Stimulated activated CD4-positive, alpha-beta T cell treated with anti-CD3 and anti-CD28 coated beads, Interleukin-12 subunit alpha, Interleukin-12 subunit beta, amount 100 ng/mL, for 4 hours (primary cell): Measurements from ENCODE around the gene ANKRD11.
A peak's percentile ranks its signal among the peaks of the same experiment; 100 is the strongest.

Experiments used
- DNase-seq: peaks from one replicate; pipeline ENCODE4 v3.0.0-alpha.2; 2020

ANKRD11 gene

GRCh38 chr16:89490439-89491237, at the start of gene ANKRD11:
Gene ANKRD11, minus strand, starts transcription at chr16:89490561. Its CDS starts 173,542 bp downstream, at chr16:89317019.
- DNase-seq, result peak; percentile 94

GRCh38 chr16:89538286-89538685, 47.9 kb upstream of the ANKRD11 start:
- no peak for DNase-seq

DNA sequence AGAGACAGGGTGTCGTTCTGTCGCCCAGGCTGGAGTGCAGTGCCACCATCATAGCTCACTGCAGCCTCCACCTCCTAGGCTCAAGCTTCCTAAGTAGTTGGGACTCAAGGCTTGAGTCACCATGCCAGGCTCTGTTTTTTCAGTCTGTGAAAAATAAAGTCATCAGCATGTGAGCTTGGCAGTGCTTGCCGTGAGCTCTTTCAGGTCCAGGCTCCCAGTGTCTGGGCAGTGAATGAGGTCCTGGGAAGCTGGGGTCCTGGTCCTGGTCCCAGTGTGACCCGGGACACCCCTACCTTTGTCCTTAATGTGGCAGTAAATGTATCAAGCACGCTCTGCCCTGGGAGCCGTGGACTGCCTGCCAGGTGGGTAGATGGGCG, 47.2 kb upstream of the ANKRD11 start:
- no peak for DNase-seq

DNA sequence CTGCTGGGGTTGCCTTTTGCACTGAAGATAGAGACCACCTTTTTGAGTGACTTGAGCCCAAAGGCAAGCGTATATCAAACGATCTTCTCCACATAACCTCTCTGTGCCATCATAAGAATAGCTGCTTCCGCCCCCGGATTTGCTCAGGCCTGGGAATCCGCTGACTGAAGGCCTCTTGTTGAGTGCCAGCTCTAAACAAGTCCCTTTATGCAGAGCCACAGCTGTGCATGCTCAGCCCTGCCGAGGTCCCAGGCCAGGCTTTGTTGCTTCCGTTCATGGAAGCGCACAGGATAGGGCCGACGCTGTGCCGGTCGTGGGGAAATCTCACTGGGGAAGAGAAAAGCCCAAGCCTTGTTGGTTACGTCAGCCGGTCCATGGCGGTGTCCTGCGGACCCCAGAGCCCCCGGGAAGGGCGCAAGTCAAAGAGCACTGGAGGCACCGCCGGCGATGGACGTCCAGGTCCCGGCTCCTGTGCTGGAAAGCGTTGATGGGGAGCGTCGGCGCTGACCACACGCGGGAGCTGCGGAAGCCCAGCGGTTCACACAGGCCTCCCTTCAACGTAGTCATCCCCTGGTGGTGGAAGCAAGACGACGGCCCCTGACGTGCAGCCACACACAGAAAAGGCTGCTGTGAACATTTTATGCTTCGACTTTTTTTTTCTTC, 46.7 kb upstream of the ANKRD11 start:
- DNase-seq, result no peak

GRCh38 chr16:89536371-89536770, 46.0 kb upstream of the ANKRD11 start:
- no peak for DNase-seq

GRCh38 chr16:89534252-89534756, 43.9 kb upstream of the ANKRD11 start:
- no peak for DNase-seq

DNA sequence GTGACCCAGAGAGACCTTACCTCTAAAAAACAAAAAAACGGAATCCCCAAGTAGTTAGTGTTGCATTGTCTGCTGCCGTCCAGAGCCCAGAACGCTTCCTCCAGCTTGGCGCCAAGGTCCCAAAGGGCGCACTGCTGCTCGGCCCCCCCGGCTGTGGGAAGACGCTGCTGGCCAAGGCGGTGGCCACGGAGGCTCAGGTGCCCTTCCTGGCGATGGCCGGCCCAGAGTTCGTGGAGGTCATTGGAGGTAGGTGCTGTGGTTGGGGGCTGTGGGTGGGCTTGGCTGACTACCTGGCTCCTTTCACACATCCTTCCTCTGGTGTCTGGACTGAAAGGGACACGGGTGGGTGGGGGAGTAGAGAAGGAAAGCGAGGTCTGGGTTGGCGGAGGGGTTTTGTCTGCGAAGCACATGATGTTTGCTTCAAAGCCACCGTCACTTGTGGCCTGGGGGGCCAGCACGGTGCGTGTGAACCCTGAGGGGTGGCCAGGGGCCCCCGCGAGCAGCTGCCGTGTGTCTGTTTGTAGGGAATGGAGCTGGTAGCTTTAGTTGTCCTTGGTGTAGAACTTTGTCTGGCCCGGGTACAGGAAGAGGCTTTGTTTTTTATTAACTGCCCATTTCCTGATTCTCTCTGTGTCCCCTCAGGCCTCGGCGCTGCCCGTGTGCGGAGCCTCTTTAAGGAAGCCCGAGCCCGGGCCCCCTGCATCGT, 41.6 kb upstream of the ANKRD11 start:
- DNase-seq, result no peak

DNA sequence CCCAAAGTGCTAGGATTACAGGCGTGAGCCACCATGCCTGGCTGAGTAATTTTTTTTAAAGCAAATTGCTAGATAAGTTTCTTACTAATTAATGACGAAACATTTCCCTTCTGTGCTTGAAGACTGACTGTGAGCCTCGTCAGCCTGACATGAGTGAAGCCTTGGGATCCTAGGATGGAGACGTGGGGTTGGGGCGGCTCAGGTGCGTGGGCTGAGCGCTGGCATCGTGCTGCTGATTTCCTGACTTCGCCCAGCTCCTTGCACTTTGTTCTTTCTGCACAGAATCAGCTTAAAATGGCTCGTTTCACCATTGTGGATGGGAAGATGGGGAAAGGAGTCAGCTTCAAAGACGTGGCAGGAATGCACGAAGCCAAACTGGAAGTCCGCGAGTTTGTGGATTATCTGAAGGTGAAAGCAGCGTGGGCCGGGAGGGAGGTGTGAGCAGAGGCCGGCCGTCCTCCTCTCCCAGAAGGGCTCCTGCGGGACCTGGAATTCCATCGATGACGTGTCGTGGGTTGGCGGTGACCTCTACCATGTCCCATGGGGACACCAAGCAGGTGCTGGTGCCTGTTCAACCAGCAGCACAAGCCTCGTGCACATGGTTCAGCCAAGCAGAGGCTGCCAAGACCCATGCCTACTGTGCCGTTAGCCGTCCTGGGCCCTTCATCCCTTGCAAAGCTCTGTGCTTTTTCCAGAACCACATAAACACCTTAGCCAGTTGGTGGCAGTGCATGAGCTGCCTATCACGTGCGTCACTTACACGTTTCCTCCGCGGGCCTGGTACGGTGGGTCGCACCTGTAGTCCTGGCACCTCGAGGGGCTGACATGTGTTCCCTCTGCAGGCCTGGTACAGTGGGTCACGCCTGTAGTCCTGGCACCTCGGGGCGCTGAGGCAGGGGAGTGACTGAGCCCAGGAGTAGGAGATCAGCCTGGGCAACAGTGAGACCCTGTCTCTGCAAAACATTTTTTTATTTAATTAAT, 40.3 kb upstream of the ANKRD11 start:
- DNase-seq, result no peak

DNA sequence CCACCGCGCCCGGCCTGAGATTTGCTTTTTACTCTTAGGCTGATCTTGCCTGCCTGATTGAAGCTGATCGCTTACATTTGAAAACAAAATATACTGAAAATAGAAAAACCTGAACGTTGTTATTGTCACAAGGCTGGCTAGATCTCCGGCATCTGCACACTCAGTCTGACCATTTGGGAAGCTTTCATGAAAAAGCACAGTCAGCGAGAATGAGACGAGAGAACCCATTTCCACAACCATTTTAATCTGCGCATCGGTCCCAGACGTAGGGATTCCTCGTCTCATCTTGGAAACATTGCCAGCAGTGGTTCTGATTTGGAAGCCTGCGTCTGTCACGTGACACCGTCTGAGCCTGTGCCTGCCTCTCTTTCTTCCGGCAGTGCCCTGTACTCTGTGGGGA, 38.7 kb upstream of the ANKRD11 start:
- DNase-seq, result no peak

GRCh38 chr16:89525146-89525913, 35.0 kb upstream of the ANKRD11 start:
- no peak for DNase-seq

- DNase-seq, result no peak
These were observed 33.5 kb upstream of the ANKRD11 start for GRCh38 chr16:89523680-89524344.

GRCh38 chr16:89522287-89522686, 31.9 kb upstream of the ANKRD11 start:
- DNase-seq, result no peak

DNA sequence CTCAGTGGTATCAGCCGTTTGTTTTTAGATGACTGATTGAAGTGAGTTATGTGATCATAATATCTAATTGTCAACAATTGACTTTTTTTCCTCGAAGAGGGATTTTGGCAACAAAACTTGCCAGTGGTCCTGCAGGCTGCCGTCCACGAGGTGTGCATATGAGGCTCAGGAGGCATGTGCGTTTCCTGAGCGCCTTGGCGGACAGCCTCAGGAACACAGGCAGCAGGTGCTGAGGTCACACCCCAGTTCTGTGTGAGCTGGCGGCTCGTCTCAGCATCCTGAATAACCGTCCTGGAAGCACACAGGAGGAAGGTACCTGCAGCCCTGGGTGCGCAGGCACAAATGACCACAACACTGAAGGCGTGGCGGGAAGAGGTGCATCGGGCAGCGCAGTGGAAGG, 29.5 kb upstream of the ANKRD11 start:
- DNase-seq, result no peak

GRCh38 chr16:89517128-89517527, 26.8 kb upstream of the ANKRD11 start:
- DNase-seq, result no peak

- DNase-seq, result no peak
These were observed 22.1 kb upstream of the ANKRD11 start for GRCh38 chr16:89512453-89512852.

DNA sequence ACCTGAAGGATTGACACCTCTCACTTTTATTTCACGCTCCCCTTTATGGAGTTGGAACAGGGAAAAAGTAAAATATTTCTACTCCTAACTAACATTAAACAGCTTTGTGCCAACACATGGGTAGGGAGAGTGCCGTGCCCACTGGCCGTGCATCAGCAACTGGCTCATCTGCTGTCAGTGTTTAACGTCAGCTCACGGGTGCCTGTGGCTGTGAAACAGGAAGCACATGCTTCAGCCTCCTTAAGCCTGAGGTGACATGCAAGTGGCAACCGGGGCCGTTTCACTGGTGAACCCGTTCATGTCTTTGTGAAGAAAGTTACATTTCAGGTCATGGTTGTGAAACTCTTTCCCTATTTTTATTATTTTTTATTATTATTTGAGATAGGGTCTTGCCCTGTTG, 21.0 kb upstream of the ANKRD11 start:
- no peak for DNase-seq

GRCh38 chr16:89510526-89510925, 20.2 kb upstream of the ANKRD11 start:
- no peak for DNase-seq

GRCh38 chr16:89507834-89508590, 17.7 kb upstream of the ANKRD11 start, which contains the start of gene SPG7:
Gene SPG7, plus strand, starts transcription at chr16:89508403. Its CDS starts 15 bp downstream, at chr16:89508418.
- DNase-seq, result peak; percentile 88

GRCh38 chr16:89507214-89507833, 17.0 kb upstream of the ANKRD11 start:
- DNase-seq, result no peak

DNA sequence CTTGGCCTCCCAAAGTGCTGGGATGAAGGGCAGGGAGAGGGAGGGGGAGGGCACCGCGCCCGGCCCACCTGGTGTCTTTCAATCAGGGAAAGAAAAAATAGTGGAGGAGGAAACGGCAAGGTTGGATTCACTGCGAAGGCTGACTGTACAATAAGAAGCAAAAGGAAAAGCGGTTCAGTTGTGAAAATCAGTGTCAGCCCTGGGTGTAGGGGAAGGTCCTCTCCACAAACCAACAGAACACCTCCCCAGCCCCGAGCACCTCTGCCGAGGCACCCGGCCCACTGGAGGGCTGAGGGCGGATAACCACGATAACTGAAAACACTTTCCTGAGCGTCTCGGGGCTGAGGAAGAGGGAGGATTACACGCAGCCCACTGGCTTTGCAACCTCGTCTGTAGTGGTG, 16.4 kb upstream of the ANKRD11 start:
- no peak for DNase-seq
